Adipocyte (in vitro differentiated cells): Measurements from ENCODE around the gene SLCO2A1.

Source experiments
- DNase-seq: peaks from one replicate; pipeline ENCODE4 v3.0.0-alpha.2; 2015; ENCODE audit warnings: low read depth
- H3K27me3 ChIP-seq: replicated peaks from 2 replicates; pipeline ENCODE4 v1.7.0; 2013; ENCODE audit warnings: mild to moderate bottlenecking, low read length, moderate library complexity; ENCODE audit not compliant: control insufficient read depth, insufficient read depth
- H3K36me3 ChIP-seq: 2 replicates; pipeline ENCODE4 v1.7.0; 2013; ENCODE audit warnings: low read length, mild to moderate bottlenecking, moderate library complexity; ENCODE audit not compliant: control insufficient read depth, insufficient read depth, severe bottlenecking
- H3K4me1 ChIP-seq: 2 replicates; pipeline ENCODE4 v1.7.0; 2013; ENCODE audit warnings: mild to moderate bottlenecking, low read length, moderate library complexity; ENCODE audit not compliant: control insufficient read depth, insufficient read depth
- H3K4me3 ChIP-seq: 2 replicates; pipeline ENCODE4 v1.7.0; 2013; ENCODE audit warnings: mild to moderate bottlenecking, low read length, moderate library complexity
- H3K9ac ChIP-seq: 2 replicates; pipeline ENCODE4 v1.7.0; 2013; ENCODE audit warnings: mild to moderate bottlenecking, low read length, moderate library complexity
- H3K9me3 ChIP-seq: 2 replicates; pipeline ENCODE4 v1.7.0; 2013; ENCODE audit warnings: mild to moderate bottlenecking, low read length, moderate library complexity; ENCODE audit not compliant: control insufficient read depth

Gene SLCO2A1

GRCh38 chr3:133954717-133955360, 74.9 kb downstream of the SLCO2A1 start:
- Histone ChIP-seq H3K4me1 (no peaks in the 10 kb centered on the region), H3K27me3 (no peaks in the 10 kb centered on the region), H3K9ac (no peak overlapping the region), H3K4me3 (no peak overlapping the region), H3K9me3 (peaks cover 4% of the 10 kb centered on the region), H3K36me3 (no peaks in the 10 kb centered on the region)
- DNase-seq = no peak

DNA sequence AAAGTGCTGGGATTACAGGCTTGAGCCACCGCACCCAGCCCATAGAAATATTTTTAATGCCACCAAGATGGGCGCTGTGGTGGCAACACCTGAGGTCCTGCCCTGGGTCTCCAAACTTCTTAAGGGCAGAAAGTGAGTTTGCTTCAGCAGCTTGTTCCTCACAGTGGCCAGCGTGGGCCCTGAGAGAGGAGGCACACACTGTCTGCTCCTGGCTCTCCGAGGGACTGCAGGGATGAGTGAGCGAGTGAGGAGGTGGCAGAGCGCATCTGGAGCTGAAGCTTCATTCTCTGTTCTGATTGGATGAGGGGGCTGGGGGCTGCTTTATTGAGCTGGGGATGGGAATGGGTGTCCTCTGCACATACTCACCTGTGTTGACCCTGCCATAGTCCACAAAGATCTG, 76.4 kb downstream of the SLCO2A1 start:
- Histone ChIP-seq H3K9ac (no peak overlapping the region), H3K4me1 (no peaks in the 10 kb centered on the region), H3K9me3 (peaks cover 4% of the 10 kb centered on the region), H3K36me3 (no peaks in the 10 kb centered on the region), H3K4me3 (no peak overlapping the region), H3K27me3 (no peaks in the 10 kb centered on the region)
- DNase-seq = no peak

GRCh38 chr3:133949438-133949837, 80.3 kb downstream of the SLCO2A1 start:
- no peak overlapping the region for H3K9ac ChIP-seq
- H3K9me3 ChIP-seq = peaks cover 4% of the 10 kb centered on the region
- H3K36me3 ChIP-seq = no peaks in the 10 kb centered on the region
- H3K4me1 ChIP-seq = peaks cover 9% of the 10 kb centered on the region
- H3K27me3 ChIP-seq = no peaks in the 10 kb centered on the region
- DNase-seq = no peak
- no peak overlapping the region for H3K4me3 ChIP-seq

GRCh38 chr3:133948996-133949395, 80.7 kb downstream of the SLCO2A1 start:
- DNase-seq = no peak
- Histone ChIP-seq H3K9ac (no peak overlapping the region), H3K4me3 (no peak overlapping the region), H3K9me3 (peaks cover 4% of the 10 kb centered on the region), H3K4me1 (peaks cover 13% of the 10 kb centered on the region), H3K36me3 (no peaks in the 10 kb centered on the region), H3K27me3 (no peaks in the 10 kb centered on the region)

DNA sequence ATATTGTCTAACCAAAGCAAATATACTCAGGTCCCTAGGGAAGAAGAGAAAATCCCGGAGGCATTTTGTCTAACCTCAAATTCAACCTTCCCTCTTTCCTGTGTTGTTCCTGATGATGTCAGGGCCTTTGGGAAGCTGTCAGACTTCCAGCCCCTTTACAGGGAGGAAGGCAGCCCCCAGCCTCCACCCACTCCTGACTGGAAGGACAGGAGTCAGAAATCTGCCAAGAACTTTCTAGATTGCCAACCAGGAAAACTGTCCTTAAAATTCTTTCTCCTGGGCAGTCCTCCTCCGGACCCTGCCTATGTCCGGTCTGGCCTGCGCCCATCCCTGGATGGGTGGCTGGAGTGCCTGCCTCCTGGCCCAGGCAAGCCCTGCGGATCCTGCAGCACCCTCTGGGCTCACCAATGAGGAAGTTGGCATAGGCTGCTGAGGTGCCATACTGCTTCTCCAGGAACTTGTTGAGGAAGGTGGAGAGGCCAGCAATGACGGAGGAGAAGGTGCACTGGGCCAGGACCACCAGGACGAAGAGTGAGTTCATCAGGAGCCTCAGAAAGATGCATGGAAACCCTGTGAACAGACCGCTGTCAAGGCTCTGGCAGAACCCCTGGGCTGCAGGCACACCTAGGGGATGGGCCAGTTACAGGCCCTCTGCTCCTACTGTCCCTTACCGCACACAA, 81.5 kb downstream of the SLCO2A1 start:
- H3K4me1 ChIP-seq = peaks cover 21% of the 10 kb centered on the region
- peaks cover 4% of the 10 kb centered on the region for H3K9me3 ChIP-seq
- no peak overlapping the region for H3K4me3 ChIP-seq
- no peaks in the 10 kb centered on the region for H3K27me3 ChIP-seq
- no peaks in the 10 kb centered on the region for H3K36me3 ChIP-seq
- H3K9ac ChIP-seq = no peak overlapping the region
- no peak for DNase-seq

DNA sequence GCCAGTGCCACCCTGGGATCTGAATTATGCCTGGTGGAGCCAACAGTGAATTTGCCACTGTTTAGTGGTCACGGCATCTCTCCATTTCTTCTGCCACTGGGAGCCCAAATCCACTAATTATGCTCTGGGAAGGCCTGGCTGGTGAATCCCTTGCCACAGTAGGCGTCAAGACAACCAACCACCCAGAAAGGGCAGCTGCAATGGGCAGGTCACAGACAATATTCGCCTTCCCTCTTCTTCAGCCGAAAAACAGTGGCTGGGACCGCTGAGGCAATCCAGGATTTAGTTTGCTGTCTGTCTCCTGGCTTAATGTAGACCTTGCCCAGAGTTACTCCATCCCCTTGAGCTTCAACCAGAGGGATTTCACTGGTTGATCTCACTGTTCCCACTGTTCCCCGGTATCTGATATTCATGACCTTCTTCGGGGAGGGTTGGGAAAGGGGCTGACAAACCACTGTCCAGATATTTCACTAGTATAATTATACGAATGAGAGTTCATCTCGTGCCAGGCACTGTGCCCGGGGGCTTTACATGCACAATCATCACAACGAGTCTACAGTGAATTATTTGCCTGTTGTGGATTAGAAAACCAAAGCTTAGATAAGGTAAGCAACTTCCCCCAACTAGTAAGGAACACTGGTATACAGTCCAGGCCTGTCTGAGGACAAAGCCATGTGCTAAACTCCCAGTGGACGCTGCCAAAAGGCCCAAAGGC, 84.2 kb downstream of the SLCO2A1 start:
- Histone ChIP-seq H3K9me3 (no peaks in the 10 kb centered on the region), H3K36me3 (no peaks in the 10 kb centered on the region), H3K4me1 (peaks cover 28% of the 10 kb centered on the region), H3K9ac (no peak overlapping the region), H3K4me3 (no peak overlapping the region), H3K27me3 (no peaks in the 10 kb centered on the region)
- no peak for DNase-seq

DNA sequence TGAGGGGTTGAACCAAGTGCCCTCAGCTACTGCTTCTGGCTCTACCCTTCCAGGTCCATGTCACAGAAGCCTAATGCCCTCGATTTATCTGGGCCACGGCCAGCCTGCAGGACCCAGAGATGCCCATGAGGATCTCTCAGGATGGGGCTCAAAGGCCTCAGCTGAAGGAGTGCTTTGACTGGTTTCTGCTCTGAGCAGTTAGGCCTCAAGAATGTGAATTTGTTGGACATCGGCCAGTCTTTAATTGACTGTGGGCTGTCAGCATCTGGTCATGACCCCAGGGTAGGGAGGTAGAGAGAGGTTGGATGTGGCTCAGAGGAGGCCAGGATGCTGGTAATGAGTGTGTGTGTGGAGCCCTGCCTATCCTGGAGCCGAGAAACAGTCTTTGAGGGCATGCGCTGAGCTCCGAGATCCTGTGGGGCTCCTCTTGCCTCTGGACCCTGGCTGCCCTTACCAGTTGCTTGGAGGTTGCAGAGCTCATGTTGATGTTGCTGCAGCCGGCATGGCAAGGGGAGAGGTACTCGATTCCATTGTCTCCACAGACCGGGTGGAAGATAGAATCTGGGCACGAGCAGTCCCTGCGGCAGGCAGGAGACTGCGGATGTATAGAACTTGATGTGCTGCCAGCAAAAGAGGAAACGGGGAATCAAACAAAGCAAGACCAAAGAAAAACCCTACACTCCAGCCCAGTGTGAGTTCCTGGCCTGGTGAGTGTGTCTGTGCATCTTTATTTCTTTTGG, 84.9 kb downstream of the SLCO2A1 start:
- Histone ChIP-seq H3K27me3 (no peaks in the 10 kb centered on the region), H3K4me3 (no peak overlapping the region), H3K9me3 (no peaks in the 10 kb centered on the region), H3K4me1 (peaks cover 28% of the 10 kb centered on the region), H3K36me3 (no peaks in the 10 kb centered on the region), H3K9ac (no peak overlapping the region)
- DNase-seq = no peak

DNA sequence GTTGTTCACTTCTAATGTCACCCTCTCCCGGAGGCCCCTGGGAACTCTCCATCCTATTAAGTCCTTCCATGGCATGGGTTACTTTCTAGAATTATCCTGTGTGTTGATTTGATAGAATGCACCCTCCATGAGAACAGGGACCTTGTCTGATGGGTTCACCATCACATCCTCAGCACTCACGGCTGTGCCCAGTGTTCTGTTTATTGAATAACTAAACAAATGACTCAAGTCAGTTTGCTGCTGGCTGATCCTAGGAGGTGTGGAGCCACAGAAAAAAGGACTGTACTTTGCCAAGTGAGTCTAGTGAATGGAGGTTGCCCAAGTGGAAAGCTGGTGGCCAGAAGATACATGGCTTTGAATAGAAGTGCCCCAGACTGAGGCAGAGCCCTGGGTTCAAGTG, 85.5 kb downstream of the SLCO2A1 start:
- H3K4me1 ChIP-seq = peaks cover 28% of the 10 kb centered on the region
- no peaks in the 10 kb centered on the region for H3K36me3 ChIP-seq
- peak overlapping the region; percentile 13 for H3K9ac ChIP-seq
- no peaks in the 10 kb centered on the region for H3K9me3 ChIP-seq
- H3K27me3 ChIP-seq = no peaks in the 10 kb centered on the region
- no peak overlapping the region for H3K4me3 ChIP-seq
- peak; percentile 41 for DNase-seq

- H3K4me1 ChIP-seq = peaks cover 28% of the 10 kb centered on the region
- no peaks in the 10 kb centered on the region for H3K9me3 ChIP-seq
- peak; percentile 64 for DNase-seq
- no peaks in the 10 kb centered on the region for H3K27me3 ChIP-seq
- no peak overlapping the region for H3K9ac ChIP-seq
- H3K36me3 ChIP-seq = no peaks in the 10 kb centered on the region
- no peak overlapping the region for H3K4me3 ChIP-seq
These were observed 86.0 kb downstream of the SLCO2A1 start for GRCh38 chr3:133943639-133944141.

- Histone ChIP-seq H3K27me3 (no peaks in the 10 kb centered on the region), H3K4me3 (no peak overlapping the region), H3K9ac (no peak overlapping the region), H3K9me3 (no peaks in the 10 kb centered on the region), H3K4me1 (peaks cover 28% of the 10 kb centered on the region), H3K36me3 (no peaks in the 10 kb centered on the region)
- DNase-seq = no peak
These were observed 86.6 kb downstream of the SLCO2A1 start for GRCh38 chr3:133943031-133943535.

DNA sequence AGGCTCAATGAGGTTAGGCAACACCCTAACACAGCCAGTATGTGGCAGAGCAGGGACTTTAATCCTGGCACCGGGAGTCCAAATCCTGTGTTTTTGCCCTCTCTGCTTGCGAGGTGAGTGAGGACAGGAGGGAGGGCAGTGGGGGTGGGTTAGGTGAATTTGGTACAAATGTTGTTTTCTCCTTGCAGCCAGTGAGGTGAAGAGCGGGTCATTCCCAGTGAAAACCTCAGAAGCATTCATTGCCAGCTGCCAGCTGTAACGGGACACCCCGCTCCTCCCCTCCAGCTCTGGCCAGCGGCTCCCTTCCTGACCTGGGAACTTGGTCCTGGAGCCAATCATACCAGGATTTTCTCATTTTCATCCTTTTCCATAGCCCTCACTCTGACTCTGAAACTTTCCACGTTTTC, 88.3 kb downstream of the SLCO2A1 start:
- peak; percentile 78 for DNase-seq
- no peaks in the 10 kb centered on the region for H3K36me3 ChIP-seq
- no peak overlapping the region for H3K9ac ChIP-seq
- peaks cover 1% of the 10 kb centered on the region for H3K27me3 ChIP-seq
- H3K9me3 ChIP-seq = no peaks in the 10 kb centered on the region
- no peak overlapping the region for H3K4me3 ChIP-seq
- peaks cover 32% of the 10 kb centered on the region for H3K4me1 ChIP-seq
